Esophagus muscularis mucosa (tissue), 3 donors: ENCODE results near the gene HEATR5A.

ENCODE experiments used
- POLR2A ChIP-seq: fragments of 450-650 bp; IDR thresholded peaks from one replicate; pipeline ENCODE4 v1.6.1; 2017; ENCODE audit warnings: antibody characterized with exemption, moderate library complexity, mild to moderate bottlenecking, low read depth
- TF ChIP-seq, protein P1 (sequence below), 3 experiments: fragments of 200-600 bp in 2 of 3; fragments of 450-650 bp in 1 of 3; sonication (generic) in 2 of 3; IDR thresholded peaks; one replicate each; pipeline ENCODE4 v1.5.1; 2017 to 2019; ENCODE audit warnings: antibody characterized with exemption in 3 of 3, mild to moderate bottlenecking in 2 of 3, moderate library complexity in 1 of 3

- no peak for TF ChIP-seq POLR2A
- TF ChIP-seq, protein P1, sequence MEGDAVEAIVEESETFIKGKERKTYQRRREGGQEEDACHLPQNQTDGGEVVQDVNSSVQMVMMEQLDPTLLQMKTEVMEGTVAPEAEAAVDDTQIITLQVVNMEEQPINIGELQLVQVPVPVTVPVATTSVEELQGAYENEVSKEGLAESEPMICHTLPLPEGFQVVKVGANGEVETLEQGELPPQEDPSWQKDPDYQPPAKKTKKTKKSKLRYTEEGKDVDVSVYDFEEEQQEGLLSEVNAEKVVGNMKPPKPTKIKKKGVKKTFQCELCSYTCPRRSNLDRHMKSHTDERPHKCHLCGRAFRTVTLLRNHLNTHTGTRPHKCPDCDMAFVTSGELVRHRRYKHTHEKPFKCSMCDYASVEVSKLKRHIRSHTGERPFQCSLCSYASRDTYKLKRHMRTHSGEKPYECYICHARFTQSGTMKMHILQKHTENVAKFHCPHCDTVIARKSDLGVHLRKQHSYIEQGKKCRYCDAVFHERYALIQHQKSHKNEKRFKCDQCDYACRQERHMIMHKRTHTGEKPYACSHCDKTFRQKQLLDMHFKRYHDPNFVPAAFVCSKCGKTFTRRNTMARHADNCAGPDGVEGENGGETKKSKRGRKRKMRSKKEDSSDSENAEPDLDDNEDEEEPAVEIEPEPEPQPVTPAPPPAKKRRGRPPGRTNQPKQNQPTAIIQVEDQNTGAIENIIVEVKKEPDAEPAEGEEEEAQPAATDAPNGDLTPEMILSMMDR (IDR thresholded peaks at IDR 0.05): no peak
Observed at GRCh38 chr14:31408421-31408820, 11.9 kb downstream of the HEATR5A start.
